Transverse colon (tissue), 4 donors: ENCODE results near the gene SYT13. TPM values are rescaled to one million over a fixed set of nuclear protein-coding genes. Genes with fewer than 3 reads are reported as not detected.

Experiments used
- DNase-seq: peaks from one replicate; pipeline ENCODE4 v3.0.0-alpha.2; 2019
- H3K27ac ChIP-seq, 4 donors: fragments of 200-600 bp; sonication (generic); 2 replicates each; pipeline ENCODE4 v1.5.1; 2016 to 2018; ENCODE audit warnings: inconsistent platforms in 4 of 4
- H3K27me3 ChIP-seq: fragments of 200-600 bp; sonication (generic); 2 replicates; pipeline ENCODE4 v1.5.1; 2017; ENCODE audit warnings: inconsistent platforms
- H3K36me3 ChIP-seq, 4 donors: fragments of 200-600 bp; sonication (generic); 2 replicates each; pipeline ENCODE4 v1.5.1; 2017 to 2019; ENCODE audit warnings: inconsistent platforms in 4 of 4
- H3K4me1 ChIP-seq, 4 donors: fragments of 200-600 bp; sonication (generic); 2 replicates each; pipeline ENCODE4 v1.5.1; 2017 to 2020; ENCODE audit warnings: inconsistent platforms in 4 of 4
- H3K4me3 ChIP-seq, 4 donors: fragments of 200-600 bp; sonication (generic); 1 replicate in 1 of 4; 2 replicates in 3 of 4; pipeline versions ENCODE4 v1.5.1 to v1.6.1; 2017 to 2019; ENCODE audit warnings: inconsistent platforms in 4 of 4
- H3K9me3 ChIP-seq, 2 donors: fragments of 200-600 bp; sonication (generic); 2 replicates each; pipeline ENCODE4 v1.5.1; 2017 to 2019; ENCODE audit warnings: inconsistent platforms in 2 of 2
- EP300 ChIP-seq: sonication (generic); formaldehyde crosslinking; IDR thresholded peaks from one replicate; pipeline ENCODE4 v1.6.1; 2017; ENCODE audit warnings: antibody characterized with exemption, low read depth
- POLR2A ChIP-seq: fragments of 450-650 bp; IDR thresholded peaks from one replicate; pipeline ENCODE4 v1.6.1; 2016; ENCODE audit warnings: antibody characterized with exemption, mild to moderate bottlenecking, moderate library complexity
- POLR2AphosphoS5 ChIP-seq, 3 donors: sonication (generic); formaldehyde crosslinking; IDR thresholded peaks; one replicate each; pipeline ENCODE4 v1.6.1; 2016; ENCODE audit warnings: antibody characterized with exemption in 3 of 3
- WGBS, 2 donors: methylation state at CpG; one replicate each; pipeline ENCODE4 v1.1.5; 2018; ENCODE audit warnings: low coverage in 1 of 2; 5-methylcytosine and 5-hydroxymethylcytosine counted together
- in situ Hi-C, 4 donors: fragments of 200-750 bp; cut with MboI; loops; one replicate each; pipeline versions ENCODE4 v1.15.0 to v1.15.1; 2017; ENCODE audit warnings: low sequenced_read_pairs in 3 of 4, low pct_ligation_motif_present in 1 of 4, low pct_unique_long_range_greater_than_20kb in 1 of 4
- intact Hi-C: fragments of 100-400 bp; cut with DNase I; formaldehyde crosslinking; loops from one replicate; pipeline ENCODE4 v1.15.1; 2023; ENCODE audit warnings: low total_unique reads
- total RNA-seq, 4 donors: library from RNA; depleted of rRNA; stranded (reverse); fragments of >200 nt; gene quantifications; one replicate each; pipeline ENCODE4 v1.1.0, GENCODE V29; 2016
- TF ChIP-seq, protein P1 (sequence below), 5 experiments: fragments of 200-600 bp in 3 of 5; fragments of 450-650 bp in 2 of 5; sonication (generic) in 3 of 5; IDR thresholded peaks; 1 replicate in 2 of 5; 2 replicates in 3 of 5; pipeline ENCODE4 v1.5.1; 2016 to 2017; ENCODE audit warnings: antibody characterized with exemption in 5 of 5, inconsistent platforms in 3 of 5, mild to moderate bottlenecking in 2 of 5, moderate library complexity in 1 of 5

The SYT13 gene
- total RNA-seq, 4 donors from 2014 or later: 10.5 to 28.6 (median 23.4) TPM

DNA sequence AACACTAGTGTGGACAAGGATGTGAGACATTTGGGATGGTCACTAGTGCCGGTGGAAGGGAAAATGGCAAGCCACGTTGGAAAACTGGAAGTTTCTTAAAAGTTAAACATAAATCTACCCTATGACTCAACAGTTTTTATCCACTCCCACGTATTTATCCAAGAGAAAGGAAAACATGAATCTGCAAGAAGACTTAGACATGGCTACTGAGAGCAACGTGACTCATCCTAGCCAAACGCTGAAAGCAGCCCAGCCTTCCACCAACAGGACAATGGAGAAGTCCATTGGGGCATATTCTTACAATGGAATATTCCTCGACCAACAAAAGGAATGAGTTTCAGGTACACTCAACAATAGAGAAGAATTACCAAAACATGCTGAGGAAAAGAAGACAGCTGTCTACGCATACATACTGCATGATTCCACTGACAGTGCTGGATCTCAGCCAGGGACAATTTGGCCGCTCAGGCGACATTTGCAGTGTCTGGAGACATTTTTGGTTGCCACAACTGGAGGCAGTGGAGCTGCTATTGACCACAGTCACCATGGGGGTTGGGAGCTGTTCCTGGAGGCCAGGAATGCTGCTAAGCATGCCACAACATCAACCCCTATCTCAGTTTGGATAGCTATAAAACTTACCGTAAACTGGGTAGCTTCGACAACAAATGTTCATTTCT is 21.2 kb downstream of the SYT13 start:
- 30 to 54% methylated on average over 6 to 11 of the region's 11 CpGs for WGBS, 2 donors
- Histone ChIP-seq H3K4me3 (no peak overlapping the region), H3K27me3 (no peaks in the 10 kb centered on the region), H3K36me3 (no peaks in the 10 kb centered on the region), H3K27ac (peak overlapping the region; percentile 64 to 82 (median 76)), H3K9me3 (no peaks in the 10 kb centered on the region), H3K4me1 (peaks cover 6 to 34% (median 24%) of the 10 kb centered on the region in 4 donors)
- TF ChIP-seq POLR2AphosphoS5 (IDR thresholded peaks at IDR 0.05) (no peak), EP300 (no peak)
- TF ChIP-seq, protein P1, sequence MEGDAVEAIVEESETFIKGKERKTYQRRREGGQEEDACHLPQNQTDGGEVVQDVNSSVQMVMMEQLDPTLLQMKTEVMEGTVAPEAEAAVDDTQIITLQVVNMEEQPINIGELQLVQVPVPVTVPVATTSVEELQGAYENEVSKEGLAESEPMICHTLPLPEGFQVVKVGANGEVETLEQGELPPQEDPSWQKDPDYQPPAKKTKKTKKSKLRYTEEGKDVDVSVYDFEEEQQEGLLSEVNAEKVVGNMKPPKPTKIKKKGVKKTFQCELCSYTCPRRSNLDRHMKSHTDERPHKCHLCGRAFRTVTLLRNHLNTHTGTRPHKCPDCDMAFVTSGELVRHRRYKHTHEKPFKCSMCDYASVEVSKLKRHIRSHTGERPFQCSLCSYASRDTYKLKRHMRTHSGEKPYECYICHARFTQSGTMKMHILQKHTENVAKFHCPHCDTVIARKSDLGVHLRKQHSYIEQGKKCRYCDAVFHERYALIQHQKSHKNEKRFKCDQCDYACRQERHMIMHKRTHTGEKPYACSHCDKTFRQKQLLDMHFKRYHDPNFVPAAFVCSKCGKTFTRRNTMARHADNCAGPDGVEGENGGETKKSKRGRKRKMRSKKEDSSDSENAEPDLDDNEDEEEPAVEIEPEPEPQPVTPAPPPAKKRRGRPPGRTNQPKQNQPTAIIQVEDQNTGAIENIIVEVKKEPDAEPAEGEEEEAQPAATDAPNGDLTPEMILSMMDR (IDR thresholded peaks at IDR 0.05): no peak
- DNase-seq: no peak
- in situ Hi-C loops: no loop called here
- intact Hi-C loops: no loop called here

DNA sequence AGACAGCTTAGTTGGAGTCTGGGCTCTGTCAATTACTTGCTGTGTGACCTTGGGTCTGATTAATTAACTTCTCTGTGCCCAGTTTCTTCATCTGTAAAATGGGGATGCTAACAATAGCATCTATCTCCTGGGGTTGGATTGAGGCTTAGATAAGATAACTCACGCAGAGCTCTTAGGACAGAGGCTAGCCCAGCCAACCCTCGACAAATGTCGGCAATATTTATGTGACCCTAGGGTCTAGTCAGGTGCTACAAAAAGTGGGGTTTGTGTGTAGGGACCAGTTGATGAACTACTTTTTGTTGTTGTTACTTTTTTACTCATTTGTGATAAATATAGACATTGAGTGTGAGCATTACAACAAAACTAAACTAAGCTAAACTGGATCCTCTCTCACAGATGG is 22.4 kb downstream of the SYT13 start:
- Histone ChIP-seq H3K36me3 (no peaks in the 10 kb centered on the region), H3K9me3 (no peaks in the 10 kb centered on the region), H3K4me3 (no peak overlapping the region), H3K4me1 (peaks cover 8 to 34% (median 25%) of the 10 kb centered on the region in 4 donors), H3K27me3 (no peaks in the 10 kb centered on the region), H3K27ac (no peak overlapping the region)
- intact Hi-C loops (no loop called here), in situ Hi-C loops (no loop called here)
- WGBS, 2 donors: 92 to 96% methylated on average over 3 of the region's 3 CpGs
- no peak for DNase-seq
- TF ChIP-seq, protein P1 (IDR thresholded peaks at IDR 0.05): no peak
- TF ChIP-seq POLR2AphosphoS5 (IDR thresholded peaks at IDR 0.05): no peak
- TF ChIP-seq POLR2A: no peak

DNA sequence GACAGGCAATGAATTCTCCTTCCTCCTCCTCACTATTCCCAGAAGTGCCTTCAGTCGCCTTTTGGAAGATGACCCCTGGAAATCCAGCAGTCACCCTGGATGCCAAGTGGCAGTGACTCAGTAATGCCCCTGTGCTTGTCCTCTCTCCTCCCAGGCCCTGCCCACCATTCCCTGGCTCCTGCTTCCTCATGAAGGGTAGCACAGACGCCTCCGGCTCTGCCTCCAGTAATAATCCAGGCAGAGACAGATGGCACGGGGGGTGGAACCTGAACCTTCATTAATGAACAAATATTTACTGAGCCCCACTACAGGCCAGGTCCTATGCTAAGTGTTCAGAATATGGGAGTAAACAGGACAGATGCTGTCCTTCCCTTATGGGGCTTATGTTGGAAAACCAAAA is 23.2 kb downstream of the SYT13 start:
- no peak overlapping the region for H3K4me3 ChIP-seq
- no peaks in the 10 kb centered on the region for H3K27me3 ChIP-seq
- H3K36me3 ChIP-seq: no peaks in the 10 kb centered on the region
- H3K27ac ChIP-seq: no peak overlapping the region
- H3K9me3 ChIP-seq: no peaks in the 10 kb centered on the region
- TF ChIP-seq, protein P1 (IDR thresholded peaks at IDR 0.05): no peak
- TF ChIP-seq POLR2AphosphoS5 (IDR thresholded peaks at IDR 0.05) (no peak), POLR2A (no peak), EP300 (no peak)
- 59% methylated on average over 4 of the region's 4 CpGs; no CpG with 5 or more reads in 1 of the 2 donors for WGBS, 2 donors
- DNase-seq: peak; percentile 36
- intact Hi-C loops: no loop called here
- in situ Hi-C loops: no loop called here
- peaks cover 8 to 34% (median 24%) of the 10 kb centered on the region in 4 donors for H3K4me1 ChIP-seq

DNA sequence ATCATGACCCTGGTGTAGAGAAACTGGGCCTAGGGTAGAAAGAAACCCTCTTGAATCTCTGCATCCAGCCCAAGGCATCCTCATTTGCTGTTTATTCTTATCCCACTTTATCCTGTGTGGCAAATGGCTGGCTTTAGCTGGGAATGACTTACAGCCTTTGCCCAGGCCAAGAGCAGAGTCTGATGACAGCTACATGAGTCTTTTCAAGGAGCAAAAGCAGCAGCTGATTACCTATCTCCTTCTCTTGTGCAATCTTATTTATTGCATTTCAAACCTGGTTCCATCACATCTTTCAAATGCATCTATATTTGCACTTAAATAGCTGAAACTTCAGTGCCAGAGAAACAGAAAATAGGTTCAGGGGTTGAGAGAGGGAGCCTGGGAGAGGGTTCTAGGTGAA is 26.1 kb downstream of the SYT13 start:
- H3K4me1 ChIP-seq: peaks cover 4 to 13% (median 10%) of the 10 kb centered on the region in 4 donors
- intact Hi-C loops (no loop called here), in situ Hi-C loops (no loop called here)
- peak overlapping the region in 1 of 4 donors; percentile 57 for H3K27ac ChIP-seq
- H3K9me3 ChIP-seq: no peaks in the 10 kb centered on the region
- TF ChIP-seq, protein P1 (IDR thresholded peaks at IDR 0.05): no peak
- TF ChIP-seq EP300: no peak
- TF ChIP-seq POLR2AphosphoS5 (IDR thresholded peaks at IDR 0.05): no peak
- TF ChIP-seq POLR2A: no peak
- no peaks in the 10 kb centered on the region for H3K27me3 ChIP-seq
- no peak overlapping the region for H3K4me3 ChIP-seq
- no peak for DNase-seq
- H3K36me3 ChIP-seq: no peaks in the 10 kb centered on the region
